Measurements from ENCODE around the gene HECTD4.

HECTD4 gene

GRCh38 chr12:112176321-112177010, 205.8 kb downstream of the HECTD4 start:
- no peaks in the 10 kb centered on the region for H3K27me3 ChIP-seq (ENCODE audit: control insufficient read depth, insufficient read depth, low read length)
- no peaks in the 10 kb centered on the region for H3K9me3 ChIP-seq (ENCODE audit: control insufficient read depth, insufficient read depth, low read length)
- H3K4me3 ChIP-seq (ENCODE audit: low read depth, low read length), result no peak overlapping the region
- H3K9ac ChIP-seq (ENCODE audit: low read depth, low read length), result no peak overlapping the region
- no peaks in the 10 kb centered on the region for H3K4me1 ChIP-seq (ENCODE audit: control insufficient read depth, insufficient read depth, low read length)
- no peak overlapping the region for H3K27ac ChIP-seq (ENCODE audit: low read depth, low read length)
- H3K36me3 ChIP-seq (ENCODE audit: control insufficient read depth, insufficient read depth, low read length), result peaks cover 56% of the 10 kb centered on the region

- Histone ChIP-seq H3K9me3 (ENCODE audit: control insufficient read depth, insufficient read depth, low read length) (no peaks in the 10 kb centered on the region), H3K36me3 (ENCODE audit: control insufficient read depth, insufficient read depth, low read length) (peaks cover 65% of the 10 kb centered on the region), H3K9ac (ENCODE audit: low read depth, low read length) (no peak overlapping the region), H3K4me3 (ENCODE audit: low read depth, low read length) (no peak overlapping the region), H3K27ac (ENCODE audit: low read depth, low read length) (no peak overlapping the region), H3K27me3 (ENCODE audit: control insufficient read depth, insufficient read depth, low read length) (no peaks in the 10 kb centered on the region), H3K4me1 (ENCODE audit: control insufficient read depth, insufficient read depth, low read length) (no peaks in the 10 kb centered on the region)
Observed at GRCh38 chr12:112175361-112176155, 206.7 kb downstream of the HECTD4 start.

GRCh38 chr12:112172556-112173324, 209.5 kb downstream of the HECTD4 start:
- Histone ChIP-seq H3K9ac (ENCODE audit: low read depth, low read length) (no peak overlapping the region), H3K27me3 (ENCODE audit: control insufficient read depth, insufficient read depth, low read length) (no peaks in the 10 kb centered on the region), H3K36me3 (ENCODE audit: control insufficient read depth, insufficient read depth, low read length) (peaks cover 43% of the 10 kb centered on the region), H3K4me1 (ENCODE audit: control insufficient read depth, insufficient read depth, low read length) (no peaks in the 10 kb centered on the region), H3K4me3 (ENCODE audit: low read depth, low read length) (no peak overlapping the region), H3K27ac (ENCODE audit: low read depth, low read length) (no peak overlapping the region), H3K9me3 (ENCODE audit: control insufficient read depth, insufficient read depth, low read length) (no peaks in the 10 kb centered on the region)

GRCh38 chr12:112170971-112171596, 211.1 kb downstream of the HECTD4 start:
- Histone ChIP-seq H3K4me1 (ENCODE audit: control insufficient read depth, insufficient read depth, low read length) (no peaks in the 10 kb centered on the region), H3K9ac (ENCODE audit: low read depth, low read length) (no peak overlapping the region), H3K36me3 (ENCODE audit: control insufficient read depth, insufficient read depth, low read length) (peaks cover 31% of the 10 kb centered on the region), H3K9me3 (ENCODE audit: control insufficient read depth, insufficient read depth, low read length) (no peaks in the 10 kb centered on the region), H3K4me3 (ENCODE audit: low read depth, low read length) (no peak overlapping the region), H3K27ac (ENCODE audit: low read depth, low read length) (no peak overlapping the region), H3K27me3 (ENCODE audit: control insufficient read depth, insufficient read depth, low read length) (no peaks in the 10 kb centered on the region)

- Histone ChIP-seq H3K4me1 (ENCODE audit: control insufficient read depth, insufficient read depth, low read length) (no peaks in the 10 kb centered on the region), H3K27me3 (ENCODE audit: control insufficient read depth, insufficient read depth, low read length) (no peaks in the 10 kb centered on the region), H3K36me3 (ENCODE audit: control insufficient read depth, insufficient read depth, low read length) (peaks cover 24% of the 10 kb centered on the region), H3K9me3 (ENCODE audit: control insufficient read depth, insufficient read depth, low read length) (no peaks in the 10 kb centered on the region), H3K27ac (ENCODE audit: low read depth, low read length) (no peak overlapping the region), H3K9ac (ENCODE audit: low read depth, low read length) (no peak overlapping the region), H3K4me3 (ENCODE audit: low read depth, low read length) (no peak overlapping the region)
Observed at GRCh38 chr12:112170376-112170775, 211.9 kb downstream of the HECTD4 start.

- H3K27ac ChIP-seq (ENCODE audit: low read depth, low read length), result no peak overlapping the region
- no peak overlapping the region for H3K4me3 ChIP-seq (ENCODE audit: low read depth, low read length)
- no peaks in the 10 kb centered on the region for H3K9me3 ChIP-seq (ENCODE audit: control insufficient read depth, insufficient read depth, low read length)
- H3K4me1 ChIP-seq (ENCODE audit: control insufficient read depth, insufficient read depth, low read length), result no peaks in the 10 kb centered on the region
- no peak overlapping the region for H3K9ac ChIP-seq (ENCODE audit: low read depth, low read length)
- H3K36me3 ChIP-seq (ENCODE audit: control insufficient read depth, insufficient read depth, low read length), result peaks cover 20% of the 10 kb centered on the region
- no peaks in the 10 kb centered on the region for H3K27me3 ChIP-seq (ENCODE audit: control insufficient read depth, insufficient read depth, low read length)
Observed at GRCh38 chr12:112169966-112170365, 212.3 kb downstream of the HECTD4 start.

GRCh38 chr12:112169161-112169872, 212.9 kb downstream of the HECTD4 start:
- H3K9ac ChIP-seq (ENCODE audit: low read depth, low read length), result no peak overlapping the region
- H3K4me3 ChIP-seq (ENCODE audit: low read depth, low read length), result no peak overlapping the region
- peaks cover 16% of the 10 kb centered on the region for H3K36me3 ChIP-seq (ENCODE audit: control insufficient read depth, insufficient read depth, low read length)
- no peak overlapping the region for H3K27ac ChIP-seq (ENCODE audit: low read depth, low read length)
- no peaks in the 10 kb centered on the region for H3K27me3 ChIP-seq (ENCODE audit: control insufficient read depth, insufficient read depth, low read length)
- no peaks in the 10 kb centered on the region for H3K9me3 ChIP-seq (ENCODE audit: control insufficient read depth, insufficient read depth, low read length)
- no peaks in the 10 kb centered on the region for H3K4me1 ChIP-seq (ENCODE audit: control insufficient read depth, insufficient read depth, low read length)

- no peak overlapping the region for H3K9ac ChIP-seq (ENCODE audit: low read depth, low read length)
- H3K36me3 ChIP-seq (ENCODE audit: control insufficient read depth, insufficient read depth, low read length), result peaks cover 16% of the 10 kb centered on the region
- H3K4me1 ChIP-seq (ENCODE audit: control insufficient read depth, insufficient read depth, low read length), result no peaks in the 10 kb centered on the region
- H3K4me3 ChIP-seq (ENCODE audit: low read depth, low read length), result no peak overlapping the region
- no peak overlapping the region for H3K27ac ChIP-seq (ENCODE audit: low read depth, low read length)
- no peaks in the 10 kb centered on the region for H3K9me3 ChIP-seq (ENCODE audit: control insufficient read depth, insufficient read depth, low read length)
- H3K27me3 ChIP-seq (ENCODE audit: control insufficient read depth, insufficient read depth, low read length), result no peaks in the 10 kb centered on the region
Observed at GRCh38 chr12:112168561-112168971, 213.7 kb downstream of the HECTD4 start.

GRCh38 chr12:112167718-112168525, 214.3 kb downstream of the HECTD4 start:
- no peaks in the 10 kb centered on the region for H3K4me1 ChIP-seq (ENCODE audit: control insufficient read depth, insufficient read depth, low read length)
- H3K9ac ChIP-seq (ENCODE audit: low read depth, low read length), result no peak overlapping the region
- peaks cover 21% of the 10 kb centered on the region for H3K36me3 ChIP-seq (ENCODE audit: control insufficient read depth, insufficient read depth, low read length)

GRCh38 chr12:112167031-112167461, 215.2 kb downstream of the HECTD4 start:
- Histone ChIP-seq H3K4me3 (ENCODE audit: low read depth, low read length) (no peak overlapping the region), H3K9me3 (ENCODE audit: control insufficient read depth, insufficient read depth, low read length) (no peaks in the 10 kb centered on the region), H3K27ac (ENCODE audit: low read depth, low read length) (no peak overlapping the region), H3K36me3 (ENCODE audit: control insufficient read depth, insufficient read depth, low read length) (peaks cover 30% of the 10 kb centered on the region), H3K27me3 (ENCODE audit: control insufficient read depth, insufficient read depth, low read length) (no peaks in the 10 kb centered on the region), H3K4me1 (ENCODE audit: control insufficient read depth, insufficient read depth, low read length) (no peaks in the 10 kb centered on the region), H3K9ac (ENCODE audit: low read depth, low read length) (no peak overlapping the region)

More at GRCh38 chr12:112167718-112168525, 214.3 kb downstream of the HECTD4 start:
- Histone ChIP-seq H3K27ac (ENCODE audit: low read depth, low read length) (no peak overlapping the region), H3K4me3 (ENCODE audit: low read depth, low read length) (no peak overlapping the region), H3K9me3 (ENCODE audit: control insufficient read depth, insufficient read depth, low read length) (no peaks in the 10 kb centered on the region), H3K27me3 (ENCODE audit: control insufficient read depth, insufficient read depth, low read length) (no peaks in the 10 kb centered on the region)
